ENCODE data around the gene GUK1. TPM values are rescaled to one million over a fixed set of nuclear protein-coding genes. Genes with fewer than 3 reads are reported as not detected.
"Not testable (repeated sequence)": the region's sequence is repeated elsewhere in the genome, so short reads cannot be mapped to it uniquely, and the experiment has no call there.

The GUK1 gene
- total RNA-seq, 6 experiments from 2014 or later = 215 to 313 (median 247) TPM

GRCh38 chr1:228169345-228169744 lies 29.3 kb downstream of the GUK1 start:
- Mint-ChIP-seq H3K4me3 (no peak overlapping the region), H3K9me3 (no peaks in the 10 kb centered on the region), H3K36me3 (ENCODE audit: low read depth) (0 out of 2 replicates have a peak, but pooled peaks cover 4% of the 10 kb centered on the region), H3K27me3 (ENCODE audit: insufficient read depth) (peaks cover 1% of the 10 kb centered on the region; the same call in 1 of the 2 replicates), H3K27ac (no peak overlapping the region), H3K4me1 (ENCODE audit: low read depth) (peaks cover 19% of the 10 kb centered on the region)
- DNase-seq = no peak
- no peak for TF ChIP-seq CTCF (IDR thresholded peaks at IDR 0.05)

- TF ChIP-seq CTCF (IDR thresholded peaks at IDR 0.05) = no peak
- no peak overlapping the region for H3K4me3 Mint-ChIP-seq
- H3K4me1 Mint-ChIP-seq (ENCODE audit: low read depth) = peaks cover 12% of the 10 kb centered on the region
- H3K27ac Mint-ChIP-seq = no peak overlapping the region
- H3K36me3 Mint-ChIP-seq (ENCODE audit: low read depth) = no peaks in the 10 kb centered on the region
- peaks cover 1% of the 10 kb centered on the region; the same call in 1 of the 2 replicates for H3K27me3 Mint-ChIP-seq (ENCODE audit: insufficient read depth)
- DNase-seq = no peak
- H3K9me3 Mint-ChIP-seq = no peaks in the 10 kb centered on the region
Observed at GRCh38 chr1:228170666-228171065, 30.6 kb downstream of the GUK1 start.

DNA sequence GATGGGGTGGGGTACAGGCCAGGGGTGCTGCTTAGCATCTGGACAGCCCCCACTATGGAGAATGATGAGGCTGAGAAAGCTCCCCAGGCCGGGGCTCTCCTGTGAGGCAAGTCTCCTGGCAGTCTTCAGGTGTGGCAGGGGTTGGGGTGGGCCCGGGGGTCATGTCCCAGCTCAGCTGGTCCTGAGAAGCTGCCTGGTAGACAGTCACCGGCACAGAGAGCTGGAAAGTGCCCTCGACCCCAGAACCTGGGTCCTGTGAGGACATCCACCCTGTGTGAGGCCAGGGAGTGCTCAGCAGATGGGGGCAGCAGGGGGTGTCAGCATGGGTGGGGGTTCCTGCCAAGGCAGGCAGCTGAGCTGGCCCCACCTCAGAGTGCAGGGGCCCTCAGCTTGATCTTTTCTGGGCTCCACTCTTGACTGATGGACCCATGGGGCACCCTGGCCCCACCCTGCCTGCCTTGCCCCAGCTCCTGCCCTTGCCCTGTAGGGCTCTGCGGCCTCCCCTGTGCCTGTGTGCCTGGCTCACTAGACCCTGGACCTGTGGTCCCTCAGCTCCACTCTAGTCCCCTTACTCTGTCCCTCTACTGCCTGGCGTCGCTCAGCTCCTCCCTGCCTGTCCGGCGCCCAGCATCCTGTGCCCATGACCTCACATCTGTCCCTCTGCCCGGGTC lies 31.3 kb downstream of the GUK1 start:
- H3K27me3 Mint-ChIP-seq (ENCODE audit: insufficient read depth) = peaks cover 1% of the 10 kb centered on the region; the same call in 1 of the 2 replicates
- H3K36me3 Mint-ChIP-seq (ENCODE audit: low read depth) = no peaks in the 10 kb centered on the region
- H3K4me3 Mint-ChIP-seq = no peak overlapping the region
- DNase-seq = no peak
- no peak overlapping the region for H3K27ac Mint-ChIP-seq
- no peaks in the 10 kb centered on the region for H3K9me3 Mint-ChIP-seq
- peaks cover 12% of the 10 kb centered on the region for H3K4me1 Mint-ChIP-seq (ENCODE audit: low read depth)
- TF ChIP-seq CTCF (IDR thresholded peaks at IDR 0.05) = no peak

GRCh38 chr1:228172591-228173527 lies 32.8 kb downstream of the GUK1 start:
- no peaks in the 10 kb centered on the region for H3K36me3 Mint-ChIP-seq (ENCODE audit: low read depth)
- H3K27ac Mint-ChIP-seq = no peak overlapping the region
- DNase-seq = no peak
- no peaks in the 10 kb centered on the region for H3K9me3 Mint-ChIP-seq
- no peak for TF ChIP-seq CTCF (IDR thresholded peaks at IDR 0.05)
- H3K4me3 Mint-ChIP-seq = no peak overlapping the region
- H3K4me1 Mint-ChIP-seq (ENCODE audit: low read depth) = 0 out of 2 replicates have a peak, but pooled peaks cover 1% of the 10 kb centered on the region
- peaks cover 1% of the 10 kb centered on the region; the same call in 1 of the 2 replicates for H3K27me3 Mint-ChIP-seq (ENCODE audit: insufficient read depth)

GRCh38 chr1:228173528-228174481 lies 33.7 kb downstream of the GUK1 start:
- H3K9me3 Mint-ChIP-seq; H3K27me3 Mint-ChIP-seq (ENCODE audit: insufficient read depth); H3K27ac Mint-ChIP-seq; H3K36me3 Mint-ChIP-seq (ENCODE audit: low read depth); H3K4me3 Mint-ChIP-seq; H3K4me1 Mint-ChIP-seq (ENCODE audit: low read depth); DNase-seq: not testable (repeated sequence)

All from HFFc6 (cell line).